BLaER1 (cell line): Measurements from ENCODE around the gene SLC4A7.

Experiments
- H3K27ac ChIP-seq: shearing (Covaris generic); formaldehyde crosslinking; 2 replicates; pipeline ENCODE4 v1.8.1; 2022
- H3K27me3 ChIP-seq: shearing (Covaris generic); formaldehyde crosslinking; 2 replicates; pipeline ENCODE4 v1.8.1; 2022
- H3K36me3 ChIP-seq: shearing (Covaris generic); formaldehyde crosslinking; 2 replicates; pipeline ENCODE4 v1.8.1; 2022
- H3K4me1 ChIP-seq: shearing (Covaris generic); formaldehyde crosslinking; 2 replicates; pipeline ENCODE4 v1.8.1; 2022
- H3K4me2 ChIP-seq: shearing (Covaris generic); formaldehyde crosslinking; 2 replicates; pipeline ENCODE4 v1.8.1; 2022
- H3K4me3 ChIP-seq: shearing (Covaris generic); formaldehyde crosslinking; 2 replicates; pipeline ENCODE4 v1.8.1; 2022
- H3K9ac ChIP-seq: shearing (Covaris generic); formaldehyde crosslinking; 2 replicates; pipeline ENCODE4 v1.8.1; 2022
- H3K9me3 ChIP-seq: shearing (Covaris generic); formaldehyde crosslinking; 2 replicates; pipeline ENCODE4 v1.8.1; 2022
- H4K20me1 ChIP-seq: shearing (Covaris generic); formaldehyde crosslinking; 2 replicates; pipeline ENCODE4 v1.8.1; 2022
- Cebpa-rat ChIP-seq: shearing (Covaris generic); IDR thresholded peaks from 2 replicates; pipeline ENCODE4 v1.8.1; 2022

Gene SLC4A7

DNA sequence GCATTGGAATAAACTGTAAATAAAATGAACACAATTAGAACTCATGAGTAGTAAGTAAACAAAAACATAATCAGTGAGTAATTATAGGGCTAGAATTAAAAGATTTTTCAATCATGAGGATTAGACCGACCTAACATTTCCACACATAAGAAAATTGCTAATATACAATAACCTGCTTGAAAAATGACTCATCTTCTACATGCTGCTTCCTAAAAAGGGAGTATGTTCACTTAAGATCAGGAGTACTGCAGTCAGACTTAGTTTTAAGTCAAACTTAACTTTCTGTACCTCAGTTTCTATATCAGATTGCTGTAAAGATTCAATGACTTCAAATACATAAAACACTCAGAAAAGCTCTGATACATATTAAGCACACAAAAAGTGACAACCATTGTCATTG is 92.4 kb downstream of the SLC4A7 start:
- no peak overlapping the region for H3K9ac ChIP-seq
- H3K4me1 ChIP-seq = no peaks in the 10 kb centered on the region
- H3K9me3 ChIP-seq = no peaks in the 10 kb centered on the region
- peaks cover 65% of the 10 kb centered on the region for H3K36me3 ChIP-seq
- no peaks in the 10 kb centered on the region for H3K27me3 ChIP-seq
- H4K20me1 ChIP-seq = no peaks in the 10 kb centered on the region
- H3K4me2 ChIP-seq = no peak overlapping the region
- H3K4me3 ChIP-seq = no peak overlapping the region
- H3K27ac ChIP-seq = no peak overlapping the region
- TF ChIP-seq Cebpa-rat = no peak

DNA sequence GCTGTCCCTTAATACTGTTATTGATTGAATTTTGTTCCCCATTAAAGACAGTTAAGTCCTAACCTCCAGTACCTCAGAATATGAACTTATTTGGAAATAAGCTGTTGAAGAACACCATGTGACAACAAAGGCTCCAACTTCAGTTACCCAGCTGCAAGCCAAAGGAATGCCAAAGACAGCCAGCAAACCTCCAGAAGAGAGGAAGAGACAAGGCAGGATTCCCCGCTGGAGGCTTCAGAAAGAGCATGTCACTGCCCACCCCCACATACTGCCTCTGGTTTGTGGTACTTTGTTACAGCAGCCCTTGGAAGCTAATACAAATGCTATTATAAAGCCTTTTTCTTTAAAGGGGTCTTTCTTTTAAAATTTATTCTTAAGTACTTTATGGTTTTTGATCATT is 96.6 kb downstream of the SLC4A7 start:
- Histone ChIP-seq H3K27ac (no peak overlapping the region), H3K9me3 (no peaks in the 10 kb centered on the region), H3K36me3 (peaks cover 66% of the 10 kb centered on the region), H4K20me1 (no peaks in the 10 kb centered on the region), H3K4me1 (no peaks in the 10 kb centered on the region), H3K27me3 (no peaks in the 10 kb centered on the region), H3K4me3 (no peak overlapping the region), H3K4me2 (no peak overlapping the region), H3K9ac (no peak overlapping the region)
- no peak for TF ChIP-seq Cebpa-rat

DNA sequence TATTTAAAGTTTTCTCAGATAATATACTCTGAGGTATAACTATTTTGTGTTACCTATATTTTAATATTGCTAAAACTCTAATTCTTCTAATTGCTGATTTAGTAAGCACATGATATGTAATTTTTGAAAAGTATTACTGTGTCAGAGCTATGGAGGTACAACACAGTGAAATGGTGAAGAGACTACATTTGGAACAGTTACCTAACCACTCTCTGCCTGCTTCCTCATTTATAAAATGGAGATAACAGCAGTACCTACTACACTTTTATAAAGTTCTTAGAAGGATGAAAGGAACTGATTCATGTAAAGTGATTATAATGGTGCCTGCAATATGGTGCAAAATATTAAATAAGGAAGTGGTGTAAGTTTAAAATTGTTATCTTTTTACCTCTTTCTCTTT is 98.7 kb downstream of the SLC4A7 start:
- Histone ChIP-seq H3K27me3 (no peaks in the 10 kb centered on the region), H3K27ac (no peak overlapping the region), H3K36me3 (peaks cover 62% of the 10 kb centered on the region)

DNA sequence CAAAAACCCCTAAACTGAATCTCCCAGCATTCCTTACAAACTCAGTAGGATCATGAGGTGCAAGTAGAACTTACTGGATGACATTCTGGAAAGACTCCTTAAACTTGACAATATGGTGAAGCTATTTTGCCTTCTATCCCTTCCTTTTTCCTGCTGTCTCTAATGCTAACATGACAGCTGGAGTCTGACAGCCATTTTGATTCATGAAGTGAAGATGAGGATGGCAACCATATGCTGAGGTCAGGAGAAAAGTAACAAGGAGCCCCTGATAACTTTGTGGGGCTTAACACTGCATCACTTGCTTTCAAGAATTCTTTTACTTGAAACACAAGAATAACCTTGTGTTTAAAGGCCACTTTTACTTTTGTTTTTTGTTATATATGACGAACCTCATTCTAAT is 100.0 kb downstream of the SLC4A7 start:
- no peaks in the 10 kb centered on the region for H3K27me3 ChIP-seq
- H4K20me1 ChIP-seq = no peaks in the 10 kb centered on the region
- no peaks in the 10 kb centered on the region for H3K9me3 ChIP-seq
- no peak overlapping the region for H3K9ac ChIP-seq
- no peaks in the 10 kb centered on the region for H3K4me1 ChIP-seq
- no peak overlapping the region for H3K4me3 ChIP-seq
- no peak for TF ChIP-seq Cebpa-rat
- H3K4me2 ChIP-seq = no peak overlapping the region
- H3K36me3 ChIP-seq = peaks cover 65% of the 10 kb centered on the region
- H3K27ac ChIP-seq = no peak overlapping the region

More for the DNA sequence above, 98.7 kb downstream of the SLC4A7 start:
- H3K4me1 ChIP-seq = no peaks in the 10 kb centered on the region
- H4K20me1 ChIP-seq = no peaks in the 10 kb centered on the region
- H3K9me3 ChIP-seq = no peaks in the 10 kb centered on the region
- TF ChIP-seq Cebpa-rat = no peak
- no peak overlapping the region for H3K4me3 ChIP-seq
- no peak overlapping the region for H3K9ac ChIP-seq
- H3K4me2 ChIP-seq = no peak overlapping the region

DNA sequence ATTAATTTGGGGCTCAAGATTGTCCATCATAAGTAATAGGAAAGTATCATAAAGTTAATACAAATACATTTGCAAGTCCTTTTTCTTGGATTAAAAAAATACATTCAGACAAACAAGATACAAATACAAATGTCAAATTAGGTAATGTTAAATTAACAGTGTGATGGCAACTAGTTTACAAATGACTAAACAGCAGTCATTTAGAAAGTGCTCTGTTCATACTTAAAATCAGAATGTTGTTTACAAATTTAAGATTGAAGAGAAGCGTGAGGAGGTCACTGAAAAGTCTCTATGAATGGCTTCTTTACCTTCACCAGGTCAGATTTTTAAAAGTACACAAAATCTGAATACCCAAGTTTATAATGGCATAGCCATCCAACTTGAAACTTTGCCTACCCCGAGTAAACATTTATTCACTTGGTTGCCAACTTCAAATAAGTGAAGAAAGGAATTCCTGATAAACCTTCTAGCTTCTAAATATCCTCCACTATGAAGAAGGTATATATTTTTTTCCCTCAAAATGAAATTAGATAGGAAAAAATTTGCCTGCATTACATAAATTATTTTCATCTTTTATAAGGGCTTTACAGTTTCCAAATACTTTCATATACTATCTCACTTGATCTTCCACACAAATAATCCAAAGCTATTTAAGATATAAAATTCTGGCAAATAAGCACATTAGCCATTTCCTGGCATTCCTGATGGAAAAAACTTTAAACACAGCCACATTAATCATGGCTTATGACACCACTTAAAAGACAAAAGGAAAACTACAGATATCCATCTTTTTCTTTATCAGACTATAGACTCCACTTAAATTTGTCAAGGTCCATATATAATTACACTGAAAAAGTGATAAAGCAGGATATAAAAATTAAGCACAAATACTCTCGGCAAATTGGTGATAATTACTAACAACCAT is 103.5 kb downstream of the SLC4A7 start:
- Histone ChIP-seq H3K9me3 (no peaks in the 10 kb centered on the region), H3K4me1 (no peaks in the 10 kb centered on the region), H3K4me3 (no peak overlapping the region), H3K4me2 (no peak overlapping the region), H3K27ac (no peak overlapping the region), H3K9ac (no peak overlapping the region), H4K20me1 (no peaks in the 10 kb centered on the region), H3K27me3 (no peaks in the 10 kb centered on the region), H3K36me3 (peaks cover 70% of the 10 kb centered on the region)
- TF ChIP-seq Cebpa-rat = no peak

DNA sequence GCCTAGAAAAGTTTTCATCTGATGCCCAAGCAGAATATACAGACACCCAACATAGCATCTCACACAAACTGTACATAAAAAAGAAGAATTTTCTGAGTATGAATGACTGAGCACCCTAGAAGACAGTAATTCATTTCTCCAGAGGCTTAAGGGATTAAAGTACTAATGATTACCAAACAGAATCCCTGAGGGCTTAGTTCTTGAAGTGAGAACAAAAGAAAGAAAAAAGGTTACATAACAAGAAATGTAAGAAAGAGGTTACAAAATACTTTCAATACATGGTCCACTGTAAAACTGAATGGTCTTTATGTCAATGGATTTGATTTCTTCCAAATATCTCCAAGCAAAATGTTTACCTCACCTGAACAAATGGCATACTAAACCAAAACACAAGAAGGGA is 105.9 kb downstream of the SLC4A7 start:
- H3K36me3 ChIP-seq = peaks cover 56% of the 10 kb centered on the region
- no peak for TF ChIP-seq Cebpa-rat
- H4K20me1 ChIP-seq = no peaks in the 10 kb centered on the region
- H3K27ac ChIP-seq = no peak overlapping the region
- no peaks in the 10 kb centered on the region for H3K4me1 ChIP-seq
- no peaks in the 10 kb centered on the region for H3K27me3 ChIP-seq
- no peak overlapping the region for H3K4me3 ChIP-seq
- H3K9ac ChIP-seq = no peak overlapping the region
- H3K9me3 ChIP-seq = no peaks in the 10 kb centered on the region
- H3K4me2 ChIP-seq = no peak overlapping the region

DNA sequence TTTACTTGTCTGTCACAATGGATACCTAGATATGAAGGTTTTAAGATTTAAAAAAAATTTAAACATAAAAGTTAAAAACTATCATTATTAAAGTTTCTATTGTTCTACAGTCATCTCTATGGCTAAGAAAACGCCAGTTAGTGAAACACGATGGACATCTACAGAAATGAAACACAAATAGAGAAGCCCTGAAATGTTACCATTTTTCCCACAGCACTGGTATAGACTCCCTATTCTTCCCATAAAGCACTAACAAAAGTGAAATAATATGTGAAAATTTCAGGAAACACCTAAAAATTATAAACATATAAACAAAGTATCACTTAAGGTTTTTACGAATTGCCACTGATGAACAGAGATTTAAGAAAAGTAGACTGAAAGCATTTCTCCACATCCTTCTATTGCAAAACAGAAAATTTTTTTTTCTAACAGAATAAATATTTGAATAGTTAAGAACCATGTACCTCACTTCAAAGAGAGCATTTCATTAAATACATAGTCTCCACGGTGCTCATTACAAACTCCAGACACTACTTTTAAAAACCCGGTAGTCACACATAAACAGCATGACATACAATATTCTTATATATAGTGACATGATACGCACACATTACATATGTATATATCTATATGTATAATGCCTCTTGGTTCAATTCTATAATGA is 107.9 kb downstream of the SLC4A7 start:
- H3K9ac ChIP-seq = no peak overlapping the region
- no peak overlapping the region for H3K4me3 ChIP-seq
- peaks cover 40% of the 10 kb centered on the region for H3K36me3 ChIP-seq
- H4K20me1 ChIP-seq = no peaks in the 10 kb centered on the region
- TF ChIP-seq Cebpa-rat = no peak
- H3K9me3 ChIP-seq = no peaks in the 10 kb centered on the region
- no peak overlapping the region for H3K27ac ChIP-seq
- no peak overlapping the region for H3K4me2 ChIP-seq
- no peaks in the 10 kb centered on the region for H3K4me1 ChIP-seq
- H3K27me3 ChIP-seq = no peaks in the 10 kb centered on the region

DNA sequence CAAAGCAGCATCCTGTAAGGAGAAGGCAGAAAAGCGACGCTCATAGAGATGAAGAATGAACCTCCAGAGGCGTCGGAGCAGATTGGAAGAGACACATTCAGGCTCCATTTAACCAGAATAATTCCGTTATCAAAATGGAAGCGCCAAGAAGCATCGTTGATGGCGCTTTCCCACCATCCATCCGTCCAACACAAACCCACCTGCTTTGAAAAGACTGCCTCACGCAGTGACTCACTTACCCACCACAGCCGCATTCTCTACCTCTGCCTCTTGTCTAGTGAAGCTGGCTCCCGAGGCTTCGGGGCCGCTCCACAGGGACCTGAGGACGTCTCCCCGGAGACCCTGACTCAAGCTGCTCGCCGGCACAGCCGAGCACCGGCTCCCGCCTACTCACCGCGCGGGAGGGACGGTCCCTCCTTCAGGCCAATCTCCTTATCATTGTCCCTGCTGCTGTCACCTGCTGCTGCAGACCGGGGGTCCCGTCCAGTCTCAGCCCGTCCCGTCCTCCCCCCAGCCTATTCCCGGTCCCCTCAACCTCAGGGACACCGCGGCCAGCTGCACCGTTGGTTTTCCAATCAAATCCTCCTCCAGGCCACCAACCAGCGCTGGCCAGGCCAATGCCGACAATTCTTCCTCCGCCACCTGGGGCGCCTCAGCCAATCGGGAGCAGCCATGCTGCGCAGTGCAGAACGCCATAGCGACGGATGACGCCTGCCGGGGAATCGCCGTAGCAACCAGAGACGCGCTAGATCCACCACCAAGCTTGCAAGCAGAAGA is 115.2 kb downstream of the SLC4A7 start, which contains the start of gene NEK10:
TSS of gene NEK10 (minus strand) at position 553 of the 777 bp plus-strand sequence. CDS start 16,501 bp downstream, outside the sequence.
- peak within 1 kb of the TSS; percentile 43; the same call in 1 of the 2 replicates for H3K9ac ChIP-seq

DNA sequence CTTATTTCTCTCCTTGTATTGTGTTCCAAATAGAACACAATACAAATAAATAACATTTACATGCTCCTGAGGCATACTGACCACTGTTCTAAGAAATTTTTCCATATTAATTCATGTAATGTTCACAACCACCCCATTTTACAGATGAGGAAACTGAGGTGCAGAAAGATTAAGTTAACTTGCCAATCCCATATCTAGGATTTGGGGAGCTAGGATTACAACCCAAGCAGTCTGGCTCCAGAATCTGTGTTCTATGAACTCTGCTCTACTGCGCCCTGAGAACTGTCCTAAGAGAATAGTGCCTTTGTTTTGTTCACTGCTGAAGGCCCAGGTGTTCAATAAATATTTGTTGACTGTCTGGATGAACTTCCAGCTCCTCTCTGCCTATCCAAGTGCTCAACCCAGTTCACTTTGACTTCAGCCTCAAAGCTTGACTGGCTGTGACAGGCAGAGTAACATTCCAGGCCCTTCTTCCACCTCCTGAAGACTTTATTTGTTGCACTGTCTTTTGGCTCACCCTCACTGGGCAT is 118.1 kb downstream of the SLC4A7 start:
- peaks cover 15% of the 10 kb centered on the region for H3K4me1 ChIP-seq
- H3K27me3 ChIP-seq = no peaks in the 10 kb centered on the region
- H4K20me1 ChIP-seq = peaks cover 20% of the 10 kb centered on the region
- no peaks in the 10 kb centered on the region for H3K9me3 ChIP-seq
- no peak for TF ChIP-seq Cebpa-rat
- 0 out of 2 replicates have a peak, but pooled peaks cover 5% of the 10 kb centered on the region for H3K36me3 ChIP-seq
- no peak overlapping the region for H3K4me2 ChIP-seq
- no peak overlapping the region for H3K9ac ChIP-seq
- no peak overlapping the region for H3K27ac ChIP-seq
- no peak overlapping the region for H3K4me3 ChIP-seq

More for the DNA sequence above, 115.2 kb downstream of the SLC4A7 start, which contains the start of gene NEK10:
- H3K9me3 ChIP-seq = no peaks in the 10 kb centered on the region
- no peak within 1 kb of the TSS for H3K27ac ChIP-seq
- peak within 1 kb of the TSS; percentile 64 for H3K4me3 ChIP-seq
- H4K20me1 ChIP-seq = peaks cover 20% of the 10 kb centered on the region
- TF ChIP-seq Cebpa-rat = no peak
- 0 out of 2 replicates have a peak, but pooled peaks cover 5% of the 10 kb centered on the region for H3K36me3 ChIP-seq
- peaks cover 14% of the 10 kb centered on the region; the same call in 1 of the 2 replicates for H3K4me1 ChIP-seq
- no peaks in the 10 kb centered on the region for H3K27me3 ChIP-seq
- H3K4me2 ChIP-seq = peak within 1 kb of the TSS; percentile 93
